Loucy (cell line): Measurements from ENCODE around the gene LOXL1.
A peak's percentile ranks its signal among the peaks of the same experiment; 100 is the strongest.

Experiments
- H2AFZ ChIP-seq: fragments of 200-600 bp; sonication (generic); 2 replicates; pipeline ENCODE4 v1.6.0; 2016; ENCODE audit warnings: antibody characterized with exemption, mild to moderate bottlenecking, low read length, moderate library complexity
- H3F3A ChIP-seq: fragments of 200-600 bp; 2 replicates; pipeline ENCODE4 v1.6.0; 2016; ENCODE audit warnings: antibody characterized with exemption, low read depth, mild to moderate bottlenecking
- H3K27me3 ChIP-seq: fragments of 200-600 bp; sonication (generic); 2 replicates; pipeline ENCODE4 v1.6.1; 2014; ENCODE audit warnings: low read length, mild to moderate bottlenecking; ENCODE audit not compliant: insufficient read depth, poor library complexity, severe bottlenecking
- H3K36me3 ChIP-seq: fragments of 200-600 bp; sonication (generic); 2 replicates; pipeline ENCODE4 v1.6.1; 2016; ENCODE audit warnings: low read length; ENCODE audit not compliant: insufficient read depth
- H3K4me1 ChIP-seq: fragments of 200-600 bp; sonication (generic); 2 replicates; pipeline ENCODE4 v1.5.1; 2014; ENCODE audit warnings: low read length, mild to moderate bottlenecking; ENCODE audit not compliant: insufficient read depth, poor library complexity, severe bottlenecking
- H3K4me2 ChIP-seq: fragments of 200-600 bp; sonication (generic); 2 replicates; pipeline ENCODE4 v1.6.0; 2014; ENCODE audit warnings: antibody characterized with exemption, low read length, low read depth, mild to moderate bottlenecking; ENCODE audit not compliant: poor library complexity, severe bottlenecking
- H3K4me3 ChIP-seq: fragments of 200-600 bp; sonication (generic); 2 replicates; pipeline ENCODE4 v1.5.1; 2014; ENCODE audit warnings: low read length, mild to moderate bottlenecking, mixed read lengths; ENCODE audit not compliant: poor library complexity, severe bottlenecking
- H3K79me2 ChIP-seq: fragments of 200-600 bp; sonication (generic); 2 replicates; pipeline ENCODE4 v1.6.1; 2014; ENCODE audit warnings: low read length; ENCODE audit not compliant: insufficient read depth
- H3K9ac ChIP-seq: fragments of 200-600 bp; sonication (generic); 2 replicates; pipeline ENCODE4 v1.6.0; 2014; ENCODE audit warnings: mild to moderate bottlenecking, low read depth, low read length, moderate library complexity; ENCODE audit not compliant: poor library complexity, severe bottlenecking
- H3K9me2 ChIP-seq: fragments of 200-600 bp; sonication (generic); replicated peaks from 2 replicates; pipeline ENCODE4 v1.6.1; 2016; ENCODE audit warnings: low read depth, low read length, mixed read lengths
- H3K9me3 ChIP-seq: fragments of 200-600 bp; sonication (generic); 2 replicates; pipeline ENCODE4 v1.6.1; 2014; ENCODE audit warnings: mild to moderate bottlenecking, antibody characterized with exemption, low read length, low read depth; ENCODE audit not compliant: insufficient read depth
- H4K20me1 ChIP-seq: fragments of 200-600 bp; sonication (generic); 2 replicates; pipeline ENCODE4 v1.6.0; 2014; ENCODE audit warnings: antibody characterized with exemption, low read length, mild to moderate bottlenecking; ENCODE audit not compliant: insufficient read depth, poor library complexity, severe bottlenecking
- CTCF ChIP-seq: fragments of 200-600 bp; sonication (generic); conservative IDR thresholded peaks from 2 replicates; pipeline ENCODE4 v1.5.1; 2014; ENCODE audit warnings: mild to moderate bottlenecking, antibody characterized with exemption, low read length
- EZH2phosphoT487 ChIP-seq: fragments of 200-600 bp; IDR thresholded peaks from 2 replicates; pipeline ENCODE4 v1.6.1; 2018; ENCODE audit warnings: antibody characterized with exemption, mild to moderate bottlenecking, moderate library complexity, borderline replicate concordance

Gene LOXL1

GRCh38 chr15:73950479-73950830 lies 24.2 kb downstream of the LOXL1 start:
- Histone ChIP-seq H3K9me2 (no peaks in the 10 kb centered on the region), H3K4me2 (no peak overlapping the region), H3K79me2 (no peaks in the 10 kb centered on the region), H3K9me3 (no peaks in the 10 kb centered on the region), H3K27me3 (no peaks in the 10 kb centered on the region), H2AFZ (peak overlapping the region; percentile 71), H3K9ac (no peak overlapping the region), H3F3A (no peaks in the 10 kb centered on the region), H3K4me3 (no peak overlapping the region), H3K4me1 (peaks cover 17% of the 10 kb centered on the region), H3K36me3 (no peaks in the 10 kb centered on the region), H4K20me1 (no peaks in the 10 kb centered on the region)
- TF ChIP-seq EZH2phosphoT487 (no peak), CTCF (no peak)

GRCh38 chr15:73950831-73951561 lies 24.7 kb downstream of the LOXL1 start:
- Histone ChIP-seq H3K36me3 (no peaks in the 10 kb centered on the region), H3K4me2 (peak overlapping the region; percentile 56), H3K9ac (peak overlapping the region; percentile 52), H2AFZ (peak overlapping the region; percentile 71), H3K9me2 (no peaks in the 10 kb centered on the region), H3F3A (no peaks in the 10 kb centered on the region), H3K27me3 (no peaks in the 10 kb centered on the region), H3K9me3 (no peaks in the 10 kb centered on the region), H3K4me1 (peaks cover 16% of the 10 kb centered on the region), H3K4me3 (peak overlapping the region; percentile 15), H3K79me2 (no peaks in the 10 kb centered on the region), H4K20me1 (no peaks in the 10 kb centered on the region)
- no peak for TF ChIP-seq EZH2phosphoT487
- TF ChIP-seq CTCF: peak; percentile 81

- Histone ChIP-seq H3K4me1 (peaks cover 19% of the 10 kb centered on the region), H4K20me1 (no peaks in the 10 kb centered on the region), H3K9me2 (no peaks in the 10 kb centered on the region), H3K9ac (peak overlapping the region; percentile 52), H3K79me2 (no peaks in the 10 kb centered on the region), H3K4me3 (peak overlapping the region; percentile 15), H3K9me3 (no peaks in the 10 kb centered on the region), H3K36me3 (no peaks in the 10 kb centered on the region), H3F3A (no peaks in the 10 kb centered on the region), H3K4me2 (peak overlapping the region; percentile 56), H2AFZ (no peak overlapping the region; the same call in 1 of the 2 replicates), H3K27me3 (no peaks in the 10 kb centered on the region)
- TF ChIP-seq CTCF (no peak), EZH2phosphoT487 (no peak)
These were observed 25.3 kb downstream of the LOXL1 start for GRCh38 chr15:73951601-73952000.
